Tongue (tissue), 2 donors: Measurements from ENCODE around the gene TROAP. TPM values are rescaled to one million over a fixed set of nuclear protein-coding genes. Genes with fewer than 3 reads are reported as not detected.
"Not testable (repeated sequence)": the region's sequence is repeated elsewhere in the genome, so short reads cannot be mapped to it uniquely, and the experiment has no call there.

Experiments used
- DNase-seq: peaks from one replicate; pipeline ENCODE4 v3.0.0-alpha.2; 2015
- total RNA-seq: library from RNA; depleted of rRNA; stranded (reverse); fragments of >200 nt; gene quantifications from one replicate; pipeline ENCODE4 v1.2.3, GENCODE V29; 2014

Gene TROAP
- total RNA-seq, 1 donor from 2014 or later: 7.7 TPM

DNA sequence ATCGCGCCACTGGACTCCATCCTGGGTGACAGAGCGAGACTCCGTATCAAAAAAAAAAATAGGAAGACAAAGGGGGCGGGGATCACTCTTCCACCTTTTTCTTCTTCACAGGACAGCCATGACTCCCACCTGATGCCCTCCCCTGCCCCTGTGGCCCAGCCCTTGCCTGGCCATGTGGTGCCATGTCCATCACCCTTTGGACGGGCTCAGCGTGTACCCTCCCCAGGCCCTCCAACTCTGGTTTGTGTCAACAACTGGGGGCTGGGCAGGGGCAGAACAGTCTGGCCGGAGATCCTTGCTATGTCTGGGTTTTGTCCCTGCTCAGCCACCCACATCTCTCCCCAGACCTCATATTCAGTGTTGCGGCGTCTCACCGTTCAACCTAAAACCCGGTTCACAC lies 5.8 kb downstream of the TROAP start:
- DNase-seq: no peak

GRCh38 chr12:49330032-49330619 lies 7.1 kb downstream of the TROAP start:
- DNase-seq: no peak

- no peak for DNase-seq
Observed at GRCh38 chr12:49330631-49331379, 7.8 kb downstream of the TROAP start.

DNA sequence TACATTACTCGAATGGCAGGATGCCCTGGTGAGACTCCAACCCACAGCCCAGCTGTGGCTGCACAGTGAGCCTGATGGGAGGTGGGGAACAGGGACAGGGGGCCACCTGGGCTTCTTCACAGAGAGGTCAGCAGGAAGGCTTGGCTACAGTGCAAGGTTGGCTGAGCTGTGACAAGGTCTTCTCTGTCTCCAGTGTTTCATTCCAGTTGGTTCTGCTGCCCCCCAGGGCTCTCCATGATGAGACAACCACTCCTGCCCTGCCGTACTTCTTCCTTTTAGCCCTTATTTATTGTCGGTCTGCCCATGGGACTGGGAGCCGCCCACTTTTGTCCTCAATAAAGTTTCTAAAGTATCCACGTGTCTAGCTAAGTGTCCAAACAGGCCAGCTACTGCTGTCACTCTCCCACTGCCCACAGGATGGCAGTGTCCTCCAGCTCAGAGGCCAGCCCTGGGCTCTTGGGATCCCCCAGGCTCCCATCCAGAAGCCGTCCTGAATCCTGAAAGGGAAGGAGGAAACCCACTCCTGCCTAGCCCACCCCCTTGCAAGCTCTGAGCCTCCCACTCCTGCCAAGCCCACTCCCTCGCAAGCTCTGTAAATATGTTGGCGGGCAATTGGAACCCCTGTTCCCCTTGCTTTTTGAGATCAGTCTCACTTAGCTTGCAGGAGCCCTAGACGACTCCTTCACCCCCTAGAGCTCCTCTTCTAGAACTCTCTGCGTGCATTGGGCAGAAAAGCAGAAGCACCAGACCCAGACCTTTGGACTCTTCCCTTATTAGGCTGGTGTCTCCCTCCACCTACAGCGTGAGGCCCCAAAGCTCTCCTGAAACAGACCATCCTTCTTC lies 8.5 kb downstream of the TROAP start:
- DNase-seq: peak; percentile 83

DNA sequence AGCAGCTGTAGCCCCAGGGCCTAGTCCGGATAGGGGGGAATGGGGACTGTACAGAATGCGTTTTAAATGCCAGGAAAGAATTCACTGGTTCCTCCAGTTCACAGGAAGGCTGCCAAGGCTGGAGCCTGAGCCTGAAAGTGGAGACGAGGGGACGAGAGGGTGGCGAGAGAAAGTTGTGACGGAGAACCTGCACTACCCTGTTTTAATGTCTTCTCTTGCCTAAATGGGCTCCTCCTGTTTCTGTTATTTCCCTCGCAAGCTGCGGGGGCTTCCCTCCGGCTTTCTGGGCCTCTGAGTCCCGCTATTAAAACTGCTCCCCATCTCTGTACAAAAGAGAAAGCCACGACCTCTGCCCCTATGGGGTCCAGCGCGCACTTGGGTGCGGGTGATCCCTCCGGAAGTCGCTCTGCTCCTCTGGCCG lies 9.4 kb downstream of the TROAP start:
- DNase-seq: peak; percentile 39

DNA sequence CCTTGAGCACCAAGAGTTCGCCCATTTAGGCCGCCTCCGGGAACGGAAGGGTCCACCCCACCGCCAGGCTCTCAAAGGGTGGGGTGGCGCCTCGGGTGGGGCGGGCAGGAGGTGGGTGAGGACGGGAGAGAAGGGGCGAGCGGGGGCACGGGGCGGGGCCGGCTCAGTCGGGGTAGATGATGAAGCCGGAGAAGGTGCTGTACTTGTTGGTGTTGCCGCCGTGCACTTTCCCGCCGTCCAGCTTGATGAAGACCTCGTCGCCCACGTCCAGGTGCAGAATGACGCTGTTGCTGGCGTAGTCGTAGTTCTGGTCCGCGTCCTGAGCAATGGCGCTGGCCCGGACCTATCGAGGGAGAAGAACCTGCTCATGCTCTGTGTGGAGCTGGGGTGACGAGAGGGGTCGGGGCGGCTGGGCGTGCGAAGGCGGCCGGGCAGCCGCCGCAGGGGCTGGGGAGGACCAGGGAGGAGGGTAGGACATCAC lies 9.9 kb downstream of the TROAP start:
- DNase-seq: peak; percentile 24

DNA sequence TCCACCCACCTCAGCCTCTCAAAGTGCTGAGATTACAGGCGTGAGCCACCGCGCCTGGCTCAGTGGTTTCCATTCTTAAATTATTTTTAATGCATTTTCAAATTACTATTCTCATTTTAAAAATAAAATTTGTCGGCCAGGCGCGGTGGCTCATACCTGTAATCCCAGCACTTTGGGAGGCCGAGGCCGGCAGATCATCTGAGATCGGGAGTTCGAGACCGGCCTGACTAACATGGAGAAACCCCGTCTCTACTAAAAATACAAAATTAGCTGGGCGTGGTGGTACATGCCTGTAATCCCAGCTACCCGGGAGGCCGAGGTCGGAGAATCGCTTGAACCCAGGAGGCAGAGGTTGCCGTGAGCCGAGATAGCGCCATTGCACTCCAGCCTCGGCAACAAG lies 10.7 kb downstream of the TROAP start:
- DNase-seq: not testable (repeated sequence)

GRCh38 chr12:49334226-49334625 lies 11.2 kb downstream of the TROAP start:
- no peak for DNase-seq

DNA sequence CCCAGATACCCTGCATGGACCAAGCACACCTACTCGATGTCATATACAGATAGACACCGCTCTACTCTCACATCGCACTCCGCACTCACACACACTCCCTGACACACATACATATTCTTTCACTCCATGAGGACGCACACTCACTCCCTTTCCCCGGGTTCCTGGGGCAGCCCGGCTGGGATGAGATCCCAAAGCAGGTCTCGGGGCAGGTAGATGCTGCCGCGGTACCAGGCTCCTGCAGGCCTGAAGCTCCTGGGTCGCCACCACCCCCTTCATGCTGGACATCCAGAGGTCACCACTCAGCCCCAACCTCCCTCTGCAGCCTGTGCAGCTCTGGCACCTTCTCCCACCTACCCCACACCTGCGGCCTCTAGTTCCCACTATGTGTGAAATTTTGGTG lies 11.6 kb downstream of the TROAP start:
- DNase-seq: no peak

- no peak for DNase-seq
Observed at GRCh38 chr12:49335118-49335954, 12.3 kb downstream of the TROAP start.

- no peak for DNase-seq
Observed at GRCh38 chr12:49335955-49336644, 13.0 kb downstream of the TROAP start.

GRCh38 chr12:49336645-49337584 lies 13.9 kb downstream of the TROAP start, which contains the start of gene C1QL4:
TSS of gene C1QL4 (minus strand) at chr12:49337188. CDS start at chr12:49336477, 711 bp downstream.
- DNase-seq: peak; percentile 89

- DNase-seq: no peak
Observed at GRCh38 chr12:49338830-49339463, 15.9 kb downstream of the TROAP start.

GRCh38 chr12:49339464-49339861 lies 16.4 kb downstream of the TROAP start:
- DNase-seq: no peak

GRCh38 chr12:49340095-49340870 lies 17.2 kb downstream of the TROAP start:
- DNase-seq: no peak

DNA sequence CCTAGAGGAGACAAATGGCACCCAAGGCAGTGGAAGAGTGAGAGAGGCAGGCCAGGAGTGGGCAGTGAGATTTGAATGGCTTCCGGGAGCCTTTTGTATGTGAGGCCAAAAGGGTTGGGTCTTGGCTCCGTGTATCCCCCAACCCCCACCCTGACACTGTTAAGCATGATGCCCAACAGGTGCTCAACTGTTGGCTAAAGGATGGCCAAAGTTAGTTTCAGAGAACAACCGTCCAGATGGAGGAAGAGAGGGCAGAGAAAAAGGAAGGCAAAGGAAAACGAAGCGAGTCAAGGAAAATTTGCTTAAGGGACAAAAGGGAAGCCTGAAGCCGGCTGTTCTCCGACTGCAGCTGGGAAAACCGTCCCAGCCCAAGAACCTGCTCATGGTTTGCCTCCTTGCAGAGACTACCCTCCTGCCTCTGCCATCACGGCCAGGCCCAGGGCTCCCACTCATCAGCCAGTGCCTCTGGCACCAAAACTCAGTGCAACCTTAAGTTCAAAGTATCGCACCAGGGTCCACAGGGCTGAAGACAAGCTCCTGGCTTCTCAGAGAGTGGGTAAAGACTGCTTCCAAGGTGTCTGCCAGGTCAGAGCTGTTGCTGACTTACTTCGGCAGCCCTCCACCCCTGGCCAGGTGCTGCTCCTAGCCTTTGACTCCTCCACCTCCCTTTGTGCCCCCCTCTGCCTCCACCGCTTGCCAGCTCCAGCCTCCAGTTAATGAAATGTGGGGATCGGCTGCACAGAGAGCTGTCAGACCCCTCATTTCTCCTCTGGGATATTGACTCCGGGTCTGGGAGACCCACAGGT lies 18.1 kb downstream of the TROAP start:
- DNase-seq: no peak

DNA sequence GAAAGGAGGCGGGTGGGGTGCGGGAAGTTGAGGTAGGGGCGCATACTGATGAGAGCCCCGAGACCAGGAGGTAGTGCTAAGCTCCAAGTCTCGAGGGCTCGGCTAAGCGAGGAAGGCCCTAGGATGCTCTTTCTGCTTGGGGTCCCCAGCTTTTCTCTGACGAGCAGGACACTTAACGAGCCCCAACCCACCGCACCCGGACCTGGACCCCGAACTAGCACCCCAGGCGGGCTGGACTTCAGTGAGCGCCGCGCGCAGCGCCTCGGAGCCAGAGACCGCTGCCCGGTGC lies 18.7 kb downstream of the TROAP start:
- DNase-seq: no peak
